Ishikawa (cell line): ENCODE data around the gene GRIK5.

Experiments used
- CEBPB ChIP-seq: IDR thresholded peaks from 2 replicates; pipeline ENCODE4 v1.6.1; 2012
- CREB1 ChIP-seq: IDR thresholded peaks from 2 replicates; pipeline ENCODE4 v1.6.1; 2012; ENCODE audit warnings: low read depth
- EGR1 ChIP-seq: IDR thresholded peaks from 2 replicates; pipeline ENCODE4 v1.6.1; 2012
- EP300 ChIP-seq: IDR thresholded peaks from 2 replicates; pipeline ENCODE4 v1.6.1; 2012; ENCODE audit warnings: borderline replicate concordance
- FOXM1 ChIP-seq: IDR thresholded peaks from 2 replicates; pipeline ENCODE4 v1.6.1; 2012; ENCODE audit warnings: low read depth, borderline replicate concordance
- NFIC ChIP-seq: IDR thresholded peaks from 2 replicates; pipeline ENCODE4 v1.6.1; 2012
- RAD21 ChIP-seq: IDR thresholded peaks from 2 replicates; pipeline ENCODE4 v1.6.1; 2012; ENCODE audit warnings: low read depth
- TCF12 ChIP-seq: IDR thresholded peaks from 2 replicates; pipeline ENCODE4 v1.6.1; 2012; ENCODE audit warnings: low read depth
- TEAD4 ChIP-seq: IDR thresholded peaks from 2 replicates; pipeline ENCODE4 v1.6.1; 2012
- YY1 ChIP-seq: IDR thresholded peaks from 2 replicates; pipeline ENCODE4 v1.6.1; 2012; ENCODE audit warnings: low read depth
- ZBTB7A ChIP-seq: IDR thresholded peaks from 2 replicates; pipeline ENCODE4 v1.6.1; 2012; ENCODE audit warnings: low read depth
- TF ChIP-seq, protein P1 (sequence below): IDR thresholded peaks from 2 replicates; pipeline ENCODE4 v1.6.1; 2012
- TF ChIP-seq, protein P2 (sequence below): IDR thresholded peaks from 2 replicates; pipeline ENCODE4 v1.6.1; 2012; ENCODE audit warnings: low read depth, mild to moderate bottlenecking
- TF ChIP-seq, protein P3 (sequence below): IDR thresholded peaks from 2 replicates; pipeline ENCODE4 v1.6.1; 2012

Gene GRIK5

GRCh38 chr19:41981724-41982123, 88.3 kb downstream of the GRIK5 start:
- TF ChIP-seq, protein P1, sequence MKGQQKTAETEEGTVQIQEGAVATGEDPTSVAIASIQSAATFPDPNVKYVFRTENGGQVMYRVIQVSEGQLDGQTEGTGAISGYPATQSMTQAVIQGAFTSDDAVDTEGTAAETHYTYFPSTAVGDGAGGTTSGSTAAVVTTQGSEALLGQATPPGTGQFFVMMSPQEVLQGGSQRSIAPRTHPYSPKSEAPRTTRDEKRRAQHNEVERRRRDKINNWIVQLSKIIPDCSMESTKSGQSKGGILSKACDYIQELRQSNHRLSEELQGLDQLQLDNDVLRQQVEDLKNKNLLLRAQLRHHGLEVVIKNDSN: no peak
- no peak for TF ChIP-seq NFIC

DNA sequence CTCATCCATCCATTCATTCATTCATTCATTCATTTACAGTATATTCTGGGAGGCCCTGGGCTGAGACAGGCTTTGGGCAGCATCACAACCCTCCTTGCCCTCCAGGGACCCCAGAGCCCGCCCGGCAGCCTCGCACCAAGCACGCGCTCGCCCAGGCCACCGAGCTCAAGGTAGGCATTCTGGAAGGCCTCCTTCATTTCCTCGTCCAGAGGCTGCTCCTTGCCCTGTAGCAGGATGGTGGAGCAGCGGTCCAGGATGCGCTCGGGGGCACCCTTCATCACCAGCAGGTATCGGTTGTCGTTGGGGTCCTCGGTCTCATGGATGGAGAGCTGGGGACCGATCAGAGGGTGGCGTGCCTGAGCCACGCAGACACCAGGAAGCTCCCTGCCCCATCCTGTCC, 91.5 kb downstream of the GRIK5 start:
- TF ChIP-seq CREB1: no peak
- no peak for TF ChIP-seq RAD21

- TF ChIP-seq, protein P2, sequence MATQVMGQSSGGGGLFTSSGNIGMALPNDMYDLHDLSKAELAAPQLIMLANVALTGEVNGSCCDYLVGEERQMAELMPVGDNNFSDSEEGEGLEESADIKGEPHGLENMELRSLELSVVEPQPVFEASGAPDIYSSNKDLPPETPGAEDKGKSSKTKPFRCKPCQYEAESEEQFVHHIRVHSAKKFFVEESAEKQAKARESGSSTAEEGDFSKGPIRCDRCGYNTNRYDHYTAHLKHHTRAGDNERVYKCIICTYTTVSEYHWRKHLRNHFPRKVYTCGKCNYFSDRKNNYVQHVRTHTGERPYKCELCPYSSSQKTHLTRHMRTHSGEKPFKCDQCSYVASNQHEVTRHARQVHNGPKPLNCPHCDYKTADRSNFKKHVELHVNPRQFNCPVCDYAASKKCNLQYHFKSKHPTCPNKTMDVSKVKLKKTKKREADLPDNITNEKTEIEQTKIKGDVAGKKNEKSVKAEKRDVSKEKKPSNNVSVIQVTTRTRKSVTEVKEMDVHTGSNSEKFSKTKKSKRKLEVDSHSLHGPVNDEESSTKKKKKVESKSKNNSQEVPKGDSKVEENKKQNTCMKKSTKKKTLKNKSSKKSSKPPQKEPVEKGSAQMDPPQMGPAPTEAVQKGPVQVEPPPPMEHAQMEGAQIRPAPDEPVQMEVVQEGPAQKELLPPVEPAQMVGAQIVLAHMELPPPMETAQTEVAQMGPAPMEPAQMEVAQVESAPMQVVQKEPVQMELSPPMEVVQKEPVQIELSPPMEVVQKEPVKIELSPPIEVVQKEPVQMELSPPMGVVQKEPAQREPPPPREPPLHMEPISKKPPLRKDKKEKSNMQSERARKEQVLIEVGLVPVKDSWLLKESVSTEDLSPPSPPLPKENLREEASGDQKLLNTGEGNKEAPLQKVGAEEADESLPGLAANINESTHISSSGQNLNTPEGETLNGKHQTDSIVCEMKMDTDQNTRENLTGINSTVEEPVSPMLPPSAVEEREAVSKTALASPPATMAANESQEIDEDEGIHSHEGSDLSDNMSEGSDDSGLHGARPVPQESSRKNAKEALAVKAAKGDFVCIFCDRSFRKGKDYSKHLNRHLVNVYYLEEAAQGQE: no peak
Observed at GRCh38 chr19:41977916-41978315, 92.1 kb downstream of the GRIK5 start.

DNA sequence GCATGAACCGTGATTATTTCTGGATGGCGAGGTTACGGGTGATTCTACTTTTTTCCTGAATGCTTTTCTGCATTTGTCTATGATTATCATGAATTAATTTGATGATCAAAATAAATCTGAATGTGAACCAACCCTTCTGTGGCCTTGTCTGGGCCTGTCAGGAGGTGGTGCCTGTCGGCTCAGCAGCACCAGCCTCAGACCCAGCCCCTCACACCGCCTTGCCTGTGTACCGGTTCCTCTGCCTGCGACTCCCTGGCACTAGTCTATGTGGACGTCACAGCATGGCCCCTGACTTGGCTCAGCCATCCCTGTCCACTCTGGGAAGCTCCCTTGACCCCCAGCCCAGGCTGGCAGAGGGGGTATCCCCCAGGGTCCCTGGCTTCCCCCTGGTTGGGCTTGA, 95.4 kb downstream of the GRIK5 start:
- no peak for TF ChIP-seq TEAD4
- no peak for TF ChIP-seq RAD21
- TF ChIP-seq CREB1: no peak
- no peak for TF ChIP-seq TCF12
- TF ChIP-seq YY1: no peak
- TF ChIP-seq, protein P2: no peak
- TF ChIP-seq ZBTB7A: no peak
- TF ChIP-seq CEBPB: no peak
- no peak for TF ChIP-seq NFIC
- no peak for TF ChIP-seq EP300
- TF ChIP-seq, protein P3, sequence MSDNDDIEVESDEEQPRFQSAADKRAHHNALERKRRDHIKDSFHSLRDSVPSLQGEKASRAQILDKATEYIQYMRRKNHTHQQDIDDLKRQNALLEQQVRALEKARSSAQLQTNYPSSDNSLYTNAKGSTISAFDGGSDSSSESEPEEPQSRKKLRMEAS: no peak

GRCh38 chr19:41971363-41971762, 98.6 kb downstream of the GRIK5 start:
- TF ChIP-seq TCF12: no peak
- TF ChIP-seq YY1: no peak
- TF ChIP-seq, protein P2: no peak
- no peak for TF ChIP-seq FOXM1
- TF ChIP-seq EP300: no peak
- TF ChIP-seq, protein P1: no peak
- no peak for TF ChIP-seq CEBPB
- no peak for TF ChIP-seq EGR1

DNA sequence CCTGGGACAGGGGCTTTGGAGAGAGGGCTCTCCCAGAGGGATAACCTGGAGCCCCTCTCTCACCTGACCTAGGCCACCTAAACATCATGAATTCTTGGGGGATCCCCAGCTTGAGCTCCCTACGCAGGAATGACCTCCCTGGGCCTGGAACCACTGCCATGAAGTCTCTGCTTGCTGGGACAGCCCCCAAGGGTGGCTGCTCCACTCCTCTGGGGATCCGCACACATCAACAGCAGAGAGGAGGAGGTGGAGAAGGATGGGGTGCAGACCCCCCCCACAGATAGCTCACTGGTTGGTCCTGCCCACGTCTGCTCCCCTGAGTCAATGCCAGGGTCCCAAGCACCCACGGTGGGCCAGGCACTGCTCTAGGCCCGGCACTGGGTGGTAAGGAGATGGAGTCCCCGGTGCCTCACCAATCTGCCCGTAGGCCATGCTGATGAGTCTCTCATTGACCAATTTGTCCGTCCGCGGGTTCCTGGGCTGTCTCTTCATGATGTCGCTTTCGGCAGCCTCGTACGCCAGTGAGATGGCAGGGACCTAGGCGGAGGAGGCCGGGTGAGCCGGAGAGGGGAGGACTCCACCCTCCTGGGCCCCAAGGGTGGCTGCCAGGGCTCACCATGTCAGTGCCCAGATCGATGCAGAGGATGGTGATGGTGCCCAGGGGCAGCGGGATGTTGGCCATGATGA, 100.1 kb downstream of the GRIK5 start:
- TF ChIP-seq YY1 (no peak), NFIC (no peak), FOXM1 (no peak)
- TF ChIP-seq, protein P2: no peak
- TF ChIP-seq, protein P3: no peak
